ENCODE measurements around the gene USP43.

Gene USP43

DNA sequence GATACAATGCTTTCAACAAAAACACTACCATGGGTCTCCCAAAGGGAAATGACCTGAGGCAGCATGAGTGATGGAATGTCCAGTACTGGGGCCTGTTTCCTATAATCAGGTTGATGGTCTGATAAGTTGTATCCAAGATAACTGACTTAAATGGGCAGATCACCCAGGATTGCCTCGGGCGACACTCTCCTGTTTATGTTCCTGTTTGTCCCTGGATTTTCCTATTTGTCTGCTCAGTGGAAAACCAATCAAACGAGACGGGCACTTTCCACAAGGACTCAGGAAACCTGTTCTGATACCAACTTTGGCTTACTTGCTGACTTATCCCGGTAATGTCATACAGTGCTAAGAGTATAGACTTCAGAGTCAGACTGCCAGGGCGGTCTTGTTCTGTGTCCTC is 27.4 kb downstream of the USP43 start:
- H3K4me3 ChIP-seq (ENCODE audit: insufficient read depth, low read depth, low read length, poor library complexity, severe bottlenecking), result no peak overlapping the region
- no peaks in the 10 kb centered on the region for H3K9me3 ChIP-seq (ENCODE audit: control insufficient read depth, low read length)
- no peaks in the 10 kb centered on the region for H3K4me1 ChIP-seq (ENCODE audit: control insufficient read depth, insufficient read depth, low read length, poor library complexity, severe bottlenecking)
- H3K36me3 ChIP-seq (ENCODE audit: control insufficient read depth, insufficient read depth, low read length), result no peaks in the 10 kb centered on the region
- no peaks in the 10 kb centered on the region for H3K27me3 ChIP-seq (replicated peaks; ENCODE audit: control insufficient read depth, insufficient read depth, low read length, poor library complexity, severe bottlenecking)
- DNase-seq, result no peak
- no peak overlapping the region for H3K27ac ChIP-seq (ENCODE audit: insufficient read depth, low read length, poor library complexity, severe bottlenecking)

DNA sequence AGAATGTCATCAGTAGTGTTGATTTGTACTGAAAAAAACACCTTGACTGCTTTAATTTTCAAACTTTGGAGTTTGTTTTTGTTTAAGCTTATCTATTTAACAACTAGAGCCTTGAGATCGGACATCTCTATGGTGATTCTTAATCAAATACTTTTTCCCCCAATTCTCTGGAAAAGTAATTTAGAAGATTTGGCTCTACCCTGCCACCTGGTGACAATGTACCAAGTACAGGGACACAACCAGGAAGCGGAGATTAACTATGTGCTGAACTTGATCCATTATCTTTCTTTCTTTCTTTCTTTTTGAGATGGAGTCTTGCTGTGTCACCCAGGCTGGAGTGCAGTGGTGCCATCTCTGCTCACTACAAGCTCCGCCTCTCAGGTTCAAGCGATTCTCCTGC is 30.8 kb downstream of the USP43 start:
- no peak overlapping the region for H3K27ac ChIP-seq (ENCODE audit: insufficient read depth, low read length, poor library complexity, severe bottlenecking)

DNA sequence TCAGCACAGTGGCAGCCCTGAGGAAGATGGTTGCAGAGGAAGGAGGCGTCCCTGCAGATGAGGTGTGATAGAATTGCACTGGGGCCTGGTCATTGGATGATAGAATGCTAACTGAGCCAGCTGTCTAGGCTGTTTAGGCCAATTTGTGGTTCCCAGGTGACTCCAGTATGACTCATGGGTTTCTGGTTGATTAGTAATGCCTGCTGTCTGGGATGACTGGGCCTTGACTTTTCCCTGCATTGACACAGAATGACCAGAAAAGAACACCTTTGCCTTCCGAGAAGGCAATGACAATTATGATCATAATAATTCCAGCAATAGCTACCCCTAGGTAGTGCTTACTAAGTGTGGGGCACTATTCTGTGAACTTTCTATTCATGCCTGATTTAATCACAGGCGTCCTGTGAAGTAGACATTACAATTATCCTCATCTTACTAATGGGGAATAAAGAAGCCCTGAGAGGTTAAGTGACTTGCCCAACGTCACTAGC is 31.5 kb downstream of the USP43 start:
- no peak for DNase-seq
- Histone ChIP-seq H3K9me3 (ENCODE audit: control insufficient read depth, low read length) (peaks cover 5% of the 10 kb centered on the region), H3K27ac (ENCODE audit: insufficient read depth, low read length, poor library complexity, severe bottlenecking) (no peak overlapping the region), H3K4me3 (ENCODE audit: insufficient read depth, low read depth, low read length, poor library complexity, severe bottlenecking) (no peak overlapping the region), H3K36me3 (ENCODE audit: control insufficient read depth, insufficient read depth, low read length) (no peaks in the 10 kb centered on the region), H3K27me3 (replicated peaks; ENCODE audit: control insufficient read depth, insufficient read depth, low read length, poor library complexity, severe bottlenecking) (no peaks in the 10 kb centered on the region), H3K4me1 (ENCODE audit: control insufficient read depth, insufficient read depth, low read length, poor library complexity, severe bottlenecking) (no peaks in the 10 kb centered on the region)

More for the DNA sequence above, 30.8 kb downstream of the USP43 start:
- peaks cover 5% of the 10 kb centered on the region for H3K9me3 ChIP-seq (ENCODE audit: control insufficient read depth, low read length)
- no peak for DNase-seq
- no peaks in the 10 kb centered on the region for H3K4me1 ChIP-seq (ENCODE audit: control insufficient read depth, insufficient read depth, low read length, poor library complexity, severe bottlenecking)
- no peaks in the 10 kb centered on the region for H3K36me3 ChIP-seq (ENCODE audit: control insufficient read depth, insufficient read depth, low read length)
- no peaks in the 10 kb centered on the region for H3K27me3 ChIP-seq (replicated peaks; ENCODE audit: control insufficient read depth, insufficient read depth, low read length, poor library complexity, severe bottlenecking)
- no peak overlapping the region for H3K4me3 ChIP-seq (ENCODE audit: insufficient read depth, low read depth, low read length, poor library complexity, severe bottlenecking)

DNA sequence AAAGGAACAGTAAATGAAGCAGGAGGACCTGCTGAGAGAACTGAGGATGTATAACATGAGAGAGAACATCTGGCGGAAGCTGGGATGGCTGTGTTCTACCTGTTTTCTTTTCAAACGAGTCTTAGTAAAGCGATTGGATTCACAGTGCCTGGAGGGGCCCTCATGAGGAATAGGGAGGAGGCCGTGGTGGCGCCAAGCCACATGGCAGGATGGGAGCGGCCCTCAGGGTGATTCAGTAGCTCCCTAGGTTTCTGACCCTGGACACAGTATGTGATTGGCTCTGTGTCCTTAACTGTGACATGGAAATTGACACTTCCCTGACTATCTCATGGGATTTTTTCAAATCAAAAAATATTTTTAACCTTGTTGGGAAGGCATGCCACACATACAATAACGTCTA is 32.1 kb downstream of the USP43 start:
- no peak overlapping the region for H3K4me3 ChIP-seq (ENCODE audit: insufficient read depth, low read depth, low read length, poor library complexity, severe bottlenecking)
- no peak overlapping the region for H3K27ac ChIP-seq (ENCODE audit: insufficient read depth, low read length, poor library complexity, severe bottlenecking)
- DNase-seq, result no peak

DNA sequence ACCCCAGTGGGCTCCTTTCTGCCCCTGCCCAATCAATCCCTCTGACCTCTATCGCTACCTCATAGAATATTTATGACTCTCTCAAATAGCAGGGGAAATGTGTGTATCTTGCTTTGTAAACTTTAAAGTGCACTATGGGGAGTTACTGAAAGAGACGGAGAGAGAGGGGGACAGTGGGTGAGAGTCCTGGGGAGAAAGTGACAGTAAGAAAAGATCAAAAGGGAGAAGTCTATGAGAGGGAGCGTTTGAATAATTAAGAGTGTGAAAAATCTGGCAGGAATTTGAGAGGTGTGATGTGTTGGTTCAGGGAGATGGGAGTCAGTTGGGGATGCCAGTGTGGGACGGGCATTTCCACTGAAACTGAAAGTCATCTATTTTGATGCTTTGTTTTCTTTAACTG is 32.6 kb downstream of the USP43 start:
- DNase-seq, result no peak
- H3K4me1 ChIP-seq (ENCODE audit: control insufficient read depth, insufficient read depth, low read length, poor library complexity, severe bottlenecking), result no peaks in the 10 kb centered on the region
- H3K4me3 ChIP-seq (ENCODE audit: insufficient read depth, low read depth, low read length, poor library complexity, severe bottlenecking), result no peak overlapping the region
- peaks cover 5% of the 10 kb centered on the region for H3K9me3 ChIP-seq (ENCODE audit: control insufficient read depth, low read length)
- H3K27ac ChIP-seq (ENCODE audit: insufficient read depth, low read length, poor library complexity, severe bottlenecking), result no peak overlapping the region
- H3K27me3 ChIP-seq (replicated peaks; ENCODE audit: control insufficient read depth, insufficient read depth, low read length, poor library complexity, severe bottlenecking), result no peaks in the 10 kb centered on the region
- no peaks in the 10 kb centered on the region for H3K36me3 ChIP-seq (ENCODE audit: control insufficient read depth, insufficient read depth, low read length)

More for the DNA sequence above, 32.1 kb downstream of the USP43 start:
- Histone ChIP-seq H3K36me3 (ENCODE audit: control insufficient read depth, insufficient read depth, low read length) (no peaks in the 10 kb centered on the region), H3K27me3 (replicated peaks; ENCODE audit: control insufficient read depth, insufficient read depth, low read length, poor library complexity, severe bottlenecking) (no peaks in the 10 kb centered on the region), H3K9me3 (ENCODE audit: control insufficient read depth, low read length) (peaks cover 5% of the 10 kb centered on the region), H3K4me1 (ENCODE audit: control insufficient read depth, insufficient read depth, low read length, poor library complexity, severe bottlenecking) (no peaks in the 10 kb centered on the region)

DNA sequence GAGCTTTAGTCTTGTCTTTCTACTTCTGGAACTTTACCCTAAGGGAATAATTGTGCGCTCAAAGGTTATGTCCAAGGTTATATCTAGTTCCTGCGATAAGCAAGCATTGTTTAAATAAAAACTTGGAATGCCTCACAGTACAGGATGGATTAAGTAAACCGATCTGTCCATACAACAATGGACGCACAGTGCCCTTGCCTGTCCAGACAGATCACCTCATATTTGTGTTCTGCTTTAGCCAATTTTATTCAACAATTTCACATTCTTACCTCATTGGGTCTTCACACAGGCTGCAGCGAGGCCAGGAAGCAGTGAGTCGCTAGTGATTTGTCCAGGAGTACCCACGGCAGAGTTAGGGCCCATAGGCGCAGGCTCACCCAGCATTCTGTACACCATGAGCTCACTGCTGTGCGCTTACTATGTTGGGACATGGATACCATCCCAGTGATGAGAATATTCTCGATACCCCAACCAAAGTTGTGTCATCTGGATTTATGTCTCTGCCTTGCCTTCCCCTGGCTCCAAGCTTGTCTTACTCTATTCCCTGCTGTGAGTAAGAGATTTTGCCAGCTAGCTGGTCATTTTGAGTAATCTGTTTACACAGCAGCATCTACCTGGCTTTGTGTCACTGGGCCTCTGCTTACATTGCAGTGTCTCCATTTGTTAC is 39.8 kb downstream of the USP43 start:
- Histone ChIP-seq H3K27me3 (replicated peaks; ENCODE audit: control insufficient read depth, insufficient read depth, low read length, poor library complexity, severe bottlenecking) (no peaks in the 10 kb centered on the region), H3K4me3 (ENCODE audit: insufficient read depth, low read depth, low read length, poor library complexity, severe bottlenecking) (no peak overlapping the region), H3K36me3 (ENCODE audit: control insufficient read depth, insufficient read depth, low read length) (no peaks in the 10 kb centered on the region), H3K27ac (ENCODE audit: insufficient read depth, low read length, poor library complexity, severe bottlenecking) (no peak overlapping the region), H3K4me1 (ENCODE audit: control insufficient read depth, insufficient read depth, low read length, poor library complexity, severe bottlenecking) (no peaks in the 10 kb centered on the region), H3K9me3 (ENCODE audit: control insufficient read depth, low read length) (peaks cover 5% of the 10 kb centered on the region)
- DNase-seq, result no peak

DNA sequence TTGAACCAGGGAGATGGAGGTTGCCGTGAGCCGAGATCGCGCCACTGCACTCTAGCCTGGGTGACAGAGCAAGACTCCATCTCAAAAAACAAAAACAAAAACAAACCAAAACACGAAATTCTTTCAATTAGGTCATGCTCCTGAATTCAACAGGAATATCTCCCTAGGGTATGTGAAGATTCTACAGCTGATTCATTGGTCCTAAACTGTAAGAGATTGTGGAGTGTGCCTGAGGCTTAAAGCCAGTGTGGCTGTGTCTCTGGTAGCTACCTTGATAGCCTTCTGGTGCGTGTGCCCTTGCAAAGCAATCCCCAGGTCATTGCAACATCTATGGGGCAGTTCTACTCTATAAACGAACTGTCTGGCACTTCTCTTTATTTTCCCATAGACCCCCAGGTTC is 48.4 kb downstream of the USP43 start:
- no peaks in the 10 kb centered on the region for H3K9me3 ChIP-seq (ENCODE audit: control insufficient read depth, low read length)
- no peaks in the 10 kb centered on the region for H3K36me3 ChIP-seq (ENCODE audit: control insufficient read depth, insufficient read depth, low read length)
- H3K4me1 ChIP-seq (ENCODE audit: control insufficient read depth, insufficient read depth, low read length, poor library complexity, severe bottlenecking), result no peaks in the 10 kb centered on the region
- H3K4me3 ChIP-seq (ENCODE audit: insufficient read depth, low read depth, low read length, poor library complexity, severe bottlenecking), result no peak overlapping the region
- no peak overlapping the region for H3K27ac ChIP-seq (ENCODE audit: insufficient read depth, low read length, poor library complexity, severe bottlenecking)
- no peaks in the 10 kb centered on the region for H3K27me3 ChIP-seq (replicated peaks; ENCODE audit: control insufficient read depth, insufficient read depth, low read length, poor library complexity, severe bottlenecking)
- no peak for DNase-seq

DNA sequence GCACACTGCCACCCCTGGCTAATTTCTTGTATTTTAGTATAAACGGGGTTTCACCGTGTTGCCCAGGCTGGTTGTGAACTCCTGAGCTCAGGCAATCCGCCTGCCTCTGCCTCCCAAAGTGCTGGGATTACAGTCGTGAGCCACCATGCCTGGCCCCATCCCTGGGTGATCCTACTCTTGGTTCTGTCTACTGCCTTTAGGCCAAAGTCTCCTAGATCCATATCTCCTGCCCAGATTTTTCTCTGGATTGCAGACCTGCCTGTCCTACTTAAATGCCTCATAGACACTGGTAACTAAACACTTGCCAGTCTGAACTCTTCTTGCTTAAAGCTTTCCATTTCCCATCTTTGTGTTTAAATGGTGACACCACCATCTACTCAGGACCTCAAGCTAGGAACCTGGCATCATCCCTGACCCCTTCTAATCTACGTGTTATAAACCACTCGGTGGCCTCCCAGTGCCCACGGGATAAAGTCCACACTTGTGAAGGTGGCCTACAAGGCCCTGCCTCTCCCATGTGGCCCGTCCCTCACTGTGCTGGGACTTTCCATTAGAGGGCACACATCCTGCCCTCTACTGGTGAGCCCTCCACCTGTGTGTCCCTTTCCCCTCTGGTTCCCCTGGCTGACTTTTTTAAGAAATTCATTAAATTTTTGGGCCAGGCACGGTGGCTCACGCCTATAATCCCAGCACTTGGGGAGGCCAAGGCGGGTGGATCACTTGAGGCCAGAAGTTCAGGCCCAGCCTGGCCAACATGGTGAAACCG is 51.1 kb downstream of the USP43 start:
- Histone ChIP-seq H3K36me3 (ENCODE audit: control insufficient read depth, insufficient read depth, low read length) (no peaks in the 10 kb centered on the region), H3K9me3 (ENCODE audit: control insufficient read depth, low read length) (no peaks in the 10 kb centered on the region), H3K4me3 (ENCODE audit: insufficient read depth, low read depth, low read length, poor library complexity, severe bottlenecking) (no peak overlapping the region), H3K4me1 (ENCODE audit: control insufficient read depth, insufficient read depth, low read length, poor library complexity, severe bottlenecking) (no peaks in the 10 kb centered on the region), H3K27me3 (replicated peaks; ENCODE audit: control insufficient read depth, insufficient read depth, low read length, poor library complexity, severe bottlenecking) (no peaks in the 10 kb centered on the region), H3K27ac (ENCODE audit: insufficient read depth, low read length, poor library complexity, severe bottlenecking) (no peak overlapping the region)
- no peak for DNase-seq

DNA sequence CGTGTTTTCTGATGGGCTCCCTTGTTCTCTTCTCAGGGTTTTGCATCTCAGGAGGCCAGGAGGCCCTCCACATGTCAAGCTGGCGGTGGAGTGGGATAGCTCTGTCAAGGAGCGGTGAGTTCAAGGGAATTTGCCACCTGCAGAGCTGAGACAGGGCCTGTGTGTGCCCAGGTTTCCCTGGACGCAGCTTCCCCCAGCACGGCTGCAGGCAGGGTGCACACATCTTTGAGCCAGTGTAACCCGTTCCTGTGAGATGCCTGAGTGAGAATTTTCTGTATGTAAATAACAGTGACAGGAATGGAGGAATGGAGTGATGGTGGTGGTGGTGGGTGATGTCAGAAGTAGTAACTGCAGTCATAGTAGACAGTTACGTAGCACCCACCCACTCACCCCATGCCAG is 54.8 kb downstream of the USP43 start:
- Histone ChIP-seq H3K4me3 (ENCODE audit: insufficient read depth, low read depth, low read length, poor library complexity, severe bottlenecking) (no peak overlapping the region), H3K27ac (ENCODE audit: insufficient read depth, low read length, poor library complexity, severe bottlenecking) (no peak overlapping the region), H3K36me3 (ENCODE audit: control insufficient read depth, insufficient read depth, low read length) (no peaks in the 10 kb centered on the region), H3K4me1 (ENCODE audit: control insufficient read depth, insufficient read depth, low read length, poor library complexity, severe bottlenecking) (no peaks in the 10 kb centered on the region), H3K27me3 (replicated peaks; ENCODE audit: control insufficient read depth, insufficient read depth, low read length, poor library complexity, severe bottlenecking) (no peaks in the 10 kb centered on the region), H3K9me3 (ENCODE audit: control insufficient read depth, low read length) (no peaks in the 10 kb centered on the region)
- no peak for DNase-seq

DNA sequence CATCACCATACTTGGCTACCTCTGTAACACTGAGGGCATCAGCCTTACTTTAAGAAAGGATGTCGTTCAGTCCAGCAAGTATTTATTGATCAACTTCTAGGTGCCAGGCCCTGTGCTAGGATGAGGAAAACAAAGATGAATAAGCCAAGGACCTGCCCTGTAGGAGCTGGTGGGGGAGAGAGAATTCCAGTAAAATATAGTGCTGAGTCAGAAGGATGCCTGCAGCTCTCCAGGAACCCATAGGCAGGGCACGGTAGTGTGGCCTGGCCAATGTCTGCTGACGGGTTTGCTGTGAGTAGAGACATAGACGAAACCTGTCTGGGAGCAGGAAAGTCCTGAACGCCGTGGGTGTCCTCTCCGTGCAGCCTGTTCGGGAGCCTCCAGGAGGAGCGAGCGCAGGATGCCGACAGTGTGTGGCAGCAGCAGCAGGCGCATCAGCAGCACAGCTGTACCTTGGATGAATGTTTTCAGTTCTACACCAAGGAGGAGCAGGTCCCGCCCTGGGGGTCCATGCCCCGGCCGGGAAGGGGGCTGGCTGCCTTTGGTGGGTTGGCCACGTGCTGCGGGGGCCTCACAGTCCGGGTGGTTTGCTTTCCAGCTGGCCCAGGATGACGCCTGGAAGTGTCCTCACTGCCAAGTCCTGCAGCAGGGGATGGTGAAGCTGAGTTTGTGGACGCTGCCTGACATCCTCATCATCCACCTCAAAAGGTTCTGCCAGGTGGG is 55.6 kb downstream of the USP43 start:
- Histone ChIP-seq H3K9me3 (ENCODE audit: control insufficient read depth, low read length) (no peaks in the 10 kb centered on the region), H3K36me3 (ENCODE audit: control insufficient read depth, insufficient read depth, low read length) (no peaks in the 10 kb centered on the region), H3K27me3 (replicated peaks; ENCODE audit: control insufficient read depth, insufficient read depth, low read length, poor library complexity, severe bottlenecking) (no peaks in the 10 kb centered on the region), H3K27ac (ENCODE audit: insufficient read depth, low read length, poor library complexity, severe bottlenecking) (no peak overlapping the region), H3K4me3 (ENCODE audit: insufficient read depth, low read depth, low read length, poor library complexity, severe bottlenecking) (no peak overlapping the region), H3K4me1 (ENCODE audit: control insufficient read depth, insufficient read depth, low read length, poor library complexity, severe bottlenecking) (no peaks in the 10 kb centered on the region)
- DNase-seq, result no peak

Measured in effector memory CD4-positive, alpha-beta T cell (primary cell).